Fibroblast of lung (primary cell): ENCODE measurements around the gene FRMD1. TPM values are rescaled to one million over a fixed set of nuclear protein-coding genes. Genes with fewer than 3 reads are reported as not detected.

ENCODE experiments used
- DNase-seq, 2 donors: peaks; one replicate each; pipeline versions ENCODE4 v3.0.0 to v3.0.0-alpha.2; 2010; ENCODE audit warnings: low read depth in 2 of 2
- H2AFZ ChIP-seq: 2 replicates; pipeline ENCODE4 v1.5.1; 2012; ENCODE audit warnings: low read length, control low read depth, inconsistent platforms
- H3K27ac ChIP-seq: 2 replicates; pipeline ENCODE4 v1.5.1; 2011; ENCODE audit warnings: low read length, control low read depth; ENCODE audit not compliant: insufficient read depth
- H3K27me3 ChIP-seq: 2 replicates; pipeline ENCODE4 v1.5.1; 2011; ENCODE audit warnings: mild to moderate bottlenecking, low read length; ENCODE audit not compliant: control insufficient read depth, insufficient read depth
- H3K36me3 ChIP-seq: 2 replicates; pipeline ENCODE4 v1.5.1; 2011; ENCODE audit warnings: low read length; ENCODE audit not compliant: control insufficient read depth, insufficient read depth
- H3K4me1 ChIP-seq: 2 replicates; pipeline ENCODE4 v1.5.1; 2011; ENCODE audit warnings: low read length; ENCODE audit not compliant: control insufficient read depth, insufficient read depth; ENCODE audit errors: extremely low read depth
- H3K4me2 ChIP-seq: 2 replicates; pipeline ENCODE4 v1.5.1; 2011; ENCODE audit warnings: low read length, control low read depth; ENCODE audit not compliant: insufficient read depth; ENCODE audit errors: extremely low read depth
- H3K4me3 ChIP-seq, 4 experiments: fragments of 200-600 bp in 1 of 4; sonication (generic) in 1 of 4; replicated peaks in 1 of 4; 2 replicates each; pipeline ENCODE4 v1.5.1; 2011 to 2016; ENCODE audit warnings: low read length in 4 of 4, low read depth in 3 of 4, mild to moderate bottlenecking in 3 of 4, control low read depth in 2 of 4, inconsistent platforms in 1 of 4, mixed read lengths in 1 of 4; ENCODE audit not compliant: insufficient read depth in 1 of 4; ENCODE audit errors: control extremely low read depth in 1 of 4
- H3K79me2 ChIP-seq: 2 replicates; pipeline ENCODE4 v1.5.1; 2012; ENCODE audit warnings: mild to moderate bottlenecking, low read length, inconsistent platforms; ENCODE audit not compliant: control insufficient read depth, insufficient read depth
- H3K9ac ChIP-seq: 2 replicates; pipeline ENCODE4 v1.5.1; 2011; ENCODE audit warnings: mild to moderate bottlenecking, low read length, control low read depth; ENCODE audit not compliant: insufficient read depth
- H3K9me3 ChIP-seq: 2 replicates; pipeline ENCODE4 v1.5.1; 2012; ENCODE audit warnings: low read depth, low read length; ENCODE audit not compliant: control insufficient read depth, insufficient read depth
- H4K20me1 ChIP-seq: 2 replicates; pipeline ENCODE4 v1.5.1; 2011; ENCODE audit warnings: low read length; ENCODE audit not compliant: control insufficient read depth, insufficient read depth; ENCODE audit errors: extremely low read depth
- CTCF ChIP-seq, 2 donors: IDR thresholded peaks in 1 of 2; conservative IDR thresholded peaks in 1 of 2; 1 replicate in 1 of 2; 2 replicates in 1 of 2; pipeline ENCODE4 v1.5.1; 2011 to 2012; ENCODE audit warnings: low read length in 2 of 2, control low read depth in 1 of 2, inconsistent platforms in 1 of 2, low read depth in 1 of 2, mild to moderate bottlenecking in 1 of 2
- EZH2 ChIP-seq: IDR thresholded peaks from 2 replicates; pipeline ENCODE4 v1.5.1; 2012; ENCODE audit warnings: low read length, control low read depth, mild to moderate bottlenecking; ENCODE audit errors: missing control alignments
- polyA plus RNA-seq, 2 donors: library from polyadenylated mRNA; depleted of rRNA in 1 of 2; stranded (reverse) in 1 of 2; unstranded in 1 of 2; fragments of >200 nt; gene quantifications; 2 replicates each; pipeline ENCODE4 v1.2.1, GENCODE V29; 2011 to 2012; ENCODE audit warnings: missing spikeins in 1 of 2
- total RNA-seq: library from RNA; depleted of rRNA; stranded (reverse); fragments of >200 nt; gene quantifications from 2 replicates; pipeline ENCODE4 v1.2.1, GENCODE V29; 2014

Gene FRMD1
- total and polyA plus RNA-seq, 2 donors (not counting 1 experiment from before 2014, with no cell fraction given), result not detected

DNA sequence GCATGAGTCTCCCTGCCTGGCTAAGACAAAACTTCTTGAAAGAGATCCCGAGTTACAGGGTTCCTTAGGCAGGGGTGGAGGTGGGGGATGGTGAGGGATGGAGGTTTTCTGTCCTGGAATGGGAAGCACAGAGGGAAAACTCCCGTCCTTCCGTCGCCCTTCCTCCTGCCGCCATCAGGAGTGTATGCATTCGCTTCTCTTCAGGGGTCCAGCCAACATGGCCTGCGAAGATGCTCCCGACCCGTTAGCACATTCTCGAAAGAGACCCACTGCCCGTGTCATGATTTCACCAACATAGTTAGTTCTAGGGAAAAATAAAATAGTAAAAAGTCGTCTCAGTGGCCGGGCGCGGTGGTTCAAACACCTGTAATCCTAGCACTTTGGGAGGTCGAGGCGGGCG is 44.5 kb downstream of the FRMD1 start:
- Histone ChIP-seq H3K4me1 (peaks cover 15% of the 10 kb centered on the region), H4K20me1 (no peaks in the 10 kb centered on the region), H2AFZ (no peak overlapping the region), H3K4me3 (no peak overlapping the region), H3K36me3 (no peaks in the 10 kb centered on the region), H3K27ac (no peak overlapping the region), H3K9me3 (no peaks in the 10 kb centered on the region), H3K27me3 (no peaks in the 10 kb centered on the region), H3K9ac (no peak overlapping the region), H3K79me2 (no peaks in the 10 kb centered on the region), H3K4me2 (no peak overlapping the region)
- no peak for DNase-seq
- TF ChIP-seq EZH2, result no peak
- TF ChIP-seq CTCF (conservative IDR thresholded peaks at IDR 0.05 in 1 of 2, IDR thresholded peaks at IDR 0.05 in 1 of 2; ENCODE audit: low read depth in 1 of 2, low read length in 2 of 2), result no peak

DNA sequence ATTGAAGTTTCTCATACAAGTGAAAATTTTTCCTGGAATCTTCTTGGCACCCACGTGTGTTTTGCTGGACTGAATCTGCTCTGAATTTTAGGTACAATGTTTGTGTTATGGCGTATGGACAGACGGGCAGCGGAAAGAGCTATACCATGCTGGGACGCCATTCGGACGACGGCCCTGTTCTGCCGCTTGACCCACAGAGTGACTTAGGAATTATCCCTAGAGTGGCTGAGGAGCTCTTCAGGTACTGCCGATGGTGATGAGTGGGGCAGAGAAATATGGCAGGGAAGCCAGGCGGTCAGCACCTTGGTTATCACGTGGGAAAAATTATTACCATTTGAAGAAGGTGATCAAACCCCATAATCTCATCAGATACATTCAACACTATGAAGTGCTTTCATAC is 45.2 kb downstream of the FRMD1 start:
- Histone ChIP-seq H2AFZ (no peak overlapping the region), H3K27ac (no peak overlapping the region), H4K20me1 (no peaks in the 10 kb centered on the region), H3K36me3 (no peaks in the 10 kb centered on the region), H3K4me2 (no peak overlapping the region), H3K9me3 (no peaks in the 10 kb centered on the region), H3K27me3 (no peaks in the 10 kb centered on the region), H3K4me3 (no peak overlapping the region), H3K4me1 (peaks cover 15% of the 10 kb centered on the region), H3K9ac (no peak overlapping the region), H3K79me2 (no peaks in the 10 kb centered on the region)
- TF ChIP-seq EZH2 (no peak), CTCF (conservative IDR thresholded peaks at IDR 0.05 in 1 of 2, IDR thresholded peaks at IDR 0.05 in 1 of 2; ENCODE audit: low read depth in 1 of 2, low read length in 2 of 2) (no peak)
- DNase-seq, result no peak

- peak; percentile 51 to 58 for TF ChIP-seq CTCF (conservative IDR thresholded peaks at IDR 0.05 in 1 of 2, IDR thresholded peaks at IDR 0.05 in 1 of 2; ENCODE audit: low read depth in 1 of 2, low read length in 2 of 2)
- no peak for TF ChIP-seq EZH2
- Histone ChIP-seq H4K20me1 (no peaks in the 10 kb centered on the region), H3K9me3 (no peaks in the 10 kb centered on the region), H3K79me2 (no peaks in the 10 kb centered on the region), H3K4me2 (no peak overlapping the region), H3K36me3 (no peaks in the 10 kb centered on the region), H3K4me1 (peaks cover 15% of the 10 kb centered on the region), H2AFZ (no peak overlapping the region), H3K9ac (no peak overlapping the region), H3K27ac (peak overlapping the region; percentile 42), H3K4me3 (no peak overlapping the region), H3K27me3 (no peaks in the 10 kb centered on the region)
- peak; percentile 58 to 91 for DNase-seq
Measured at GRCh38 chr6:168032005-168032760, 46.8 kb downstream of the FRMD1 start.
